H9 (cell line): ENCODE measurements around the gene PRR7. TPM values are rescaled to one million over a fixed set of nuclear protein-coding genes. Genes with fewer than 3 reads are reported as not detected.

Experiments used
- DNase-seq: peaks from one replicate; pipeline ENCODE4 v3.0.0-alpha.2; 2017
- H2AFZ ChIP-seq: one replicate; pipeline ENCODE4 v1.6.1; 2013; ENCODE audit warnings: mild to moderate bottlenecking, low read length, control low read depth, moderate library complexity
- H2AK5ac ChIP-seq: 2 replicates; pipeline ENCODE4 v1.6.1; 2013; ENCODE audit warnings: low read length, control low read depth, mixed read lengths; ENCODE audit not compliant: insufficient read length
- H2BK120ac ChIP-seq: one replicate; pipeline ENCODE4 v1.6.1; 2013; ENCODE audit warnings: low read depth, mild to moderate bottlenecking, low read length, control low read depth, inconsistent platforms; ENCODE audit not compliant: poor library complexity, severe bottlenecking
- H2BK12ac ChIP-seq: 2 replicates; pipeline ENCODE4 v1.6.1; 2013; ENCODE audit warnings: low read length, control low read depth, mixed read lengths, low read depth; ENCODE audit not compliant: insufficient read length
- H2BK15ac ChIP-seq: 2 replicates; pipeline ENCODE4 v1.6.1; 2013; ENCODE audit warnings: low read depth, low read length, control low read depth
- H2BK20ac ChIP-seq: one replicate; pipeline ENCODE4 v1.6.1; 2013; ENCODE audit warnings: low read depth, mild to moderate bottlenecking, low read length, control low read depth, inconsistent platforms; ENCODE audit not compliant: poor library complexity, severe bottlenecking
- H2BK5ac ChIP-seq: 2 replicates; pipeline ENCODE4 v1.6.1; 2013; ENCODE audit warnings: low read length, control low read depth, mixed read lengths; ENCODE audit not compliant: insufficient read length
- H3K14ac ChIP-seq: 2 replicates; pipeline ENCODE4 v1.6.1; 2013; ENCODE audit warnings: low read length, control low read depth; ENCODE audit not compliant: insufficient read depth
- H3K18ac ChIP-seq: 2 replicates; pipeline ENCODE4 v1.6.1; 2013; ENCODE audit warnings: low read depth, mild to moderate bottlenecking, mixed read lengths, low read length, control low read depth; ENCODE audit not compliant: insufficient read length
- H3K23ac ChIP-seq: 2 replicates; pipeline ENCODE4 v1.6.1; 2013; ENCODE audit warnings: low read length, control low read depth, mixed read lengths, low read depth; ENCODE audit not compliant: insufficient read length
- H3K23me2 ChIP-seq: 2 replicates; pipeline ENCODE4 v1.6.1; 2013; ENCODE audit warnings: low read depth, mild to moderate bottlenecking, mixed read lengths, low read length, control low read depth; ENCODE audit not compliant: insufficient read length, poor library complexity, severe bottlenecking
- H3K27ac ChIP-seq: 2 replicates; pipeline ENCODE4 v1.5.1; 2013; ENCODE audit warnings: low read length, control low read depth, mixed read lengths, low read depth; ENCODE audit not compliant: insufficient read length
- H3K27me3 ChIP-seq: 2 replicates; pipeline ENCODE4 v1.6.1; 2013; ENCODE audit warnings: low read length, control low read depth, inconsistent platforms; ENCODE audit not compliant: insufficient read depth
- H3K4ac ChIP-seq: 2 replicates; pipeline ENCODE4 v1.6.1; 2013; ENCODE audit warnings: low read depth, mild to moderate bottlenecking, control low read depth, inconsistent platforms, low read length, moderate library complexity
- H3K4me1 ChIP-seq: 2 replicates; pipeline ENCODE4 v1.6.1; 2013; ENCODE audit warnings: low read length, control low read depth, inconsistent platforms; ENCODE audit not compliant: insufficient read depth
- H3K4me2 ChIP-seq: 2 replicates; pipeline ENCODE4 v1.6.1; 2013; ENCODE audit warnings: low read length, control low read depth, mixed read lengths; ENCODE audit not compliant: insufficient read length, insufficient read depth
- H3K56ac ChIP-seq: 2 replicates; pipeline ENCODE4 v1.6.1; 2013; ENCODE audit warnings: low read depth, mild to moderate bottlenecking, mixed read lengths, low read length, control low read depth; ENCODE audit not compliant: insufficient read length
- H3K79me1 ChIP-seq: 2 replicates; pipeline ENCODE4 v1.6.1; 2013; ENCODE audit warnings: low read depth, mild to moderate bottlenecking, moderate library complexity, low read length, control low read depth, inconsistent platforms; ENCODE audit not compliant: insufficient read depth, poor library complexity, severe bottlenecking
- H3K79me2 ChIP-seq: 2 replicates; pipeline ENCODE4 v1.6.1; 2013; ENCODE audit warnings: low read length, control low read depth, inconsistent platforms; ENCODE audit not compliant: insufficient read depth
- H3K9ac ChIP-seq: 2 replicates; pipeline ENCODE4 v1.6.1; 2013; ENCODE audit warnings: low read length, control low read depth, mixed read lengths; ENCODE audit not compliant: insufficient read length; ENCODE audit errors: extremely low read depth
- H3K9me3 ChIP-seq: one replicate; pipeline ENCODE4 v1.6.1; 2013; ENCODE audit warnings: low read depth, low read length, inconsistent platforms; ENCODE audit not compliant: control insufficient read depth
- H3T11ph ChIP-seq: one replicate; pipeline ENCODE4 v1.6.1; 2013; ENCODE audit warnings: mild to moderate bottlenecking, low read length, control low read depth, inconsistent platforms
- H4K20me1 ChIP-seq: one replicate; pipeline ENCODE4 v1.6.1; 2013; ENCODE audit not compliant: control insufficient read depth, insufficient read length, insufficient read depth
- H4K5ac ChIP-seq: 2 replicates; pipeline ENCODE4 v1.6.1; 2013; ENCODE audit warnings: low read depth, mild to moderate bottlenecking, mixed read lengths, low read length, control low read depth; ENCODE audit not compliant: insufficient read length
- H4K8ac ChIP-seq: replicated peaks from 2 replicates; pipeline ENCODE4 v1.6.1; 2013; ENCODE audit warnings: low read length, control low read depth, mixed read lengths, low read depth; ENCODE audit not compliant: insufficient read length
- H4K91ac ChIP-seq: 2 replicates; pipeline ENCODE4 v1.6.1; 2013; ENCODE audit warnings: low read depth, mild to moderate bottlenecking, moderate library complexity, mixed read lengths, low read length, control low read depth; ENCODE audit not compliant: insufficient read length
- H3K27ac Mint-ChIP-seq, 3 experiments: 2 replicates in 2 of 3; 3 replicates in 1 of 3; pipeline ENCODE4 v1.8.0; 2020 to 2021; ENCODE audit warnings: mixed read lengths in 3 of 3, mild to moderate bottlenecking in 1 of 3, moderate library complexity in 1 of 3
- H3K27me3 Mint-ChIP-seq: 2 replicates; pipeline ENCODE4 v1.8.0; 2021; ENCODE audit warnings: low read depth, mild to moderate bottlenecking, moderate library complexity, mixed read lengths
- H3K36me3 Mint-ChIP-seq, 3 experiments: 2 replicates in 2 of 3; 3 replicates in 1 of 3; pipeline ENCODE4 v1.8.0; 2020 to 2021; ENCODE audit warnings: low read depth in 3 of 3, mixed read lengths in 3 of 3; ENCODE audit not compliant: insufficient read depth in 1 of 3
- H3K4me1 Mint-ChIP-seq, 2 experiments: 2 replicates each; pipeline ENCODE4 v1.8.0; 2020; ENCODE audit warnings: mixed read lengths in 2 of 2
- H3K4me3 Mint-ChIP-seq, 2 experiments: 2 replicates in 1 of 2; 3 replicates in 1 of 2; pipeline ENCODE4 v1.8.0; 2020 to 2021; ENCODE audit warnings: mild to moderate bottlenecking in 2 of 2, mixed read lengths in 2 of 2, moderate library complexity in 1 of 2
- H3K9me3 Mint-ChIP-seq, 2 experiments: 2 replicates in 1 of 2; 3 replicates in 1 of 2; pipeline ENCODE4 v1.8.0; 2020; ENCODE audit warnings: mild to moderate bottlenecking in 2 of 2, mixed read lengths in 2 of 2, moderate library complexity in 1 of 2
- CTCF ChIP-seq: fragments of 200-600 bp; sonication (generic); conservative IDR thresholded peaks from 3 replicates; pipeline ENCODE4 v1.8.0; 2021; ENCODE audit warnings: antibody characterized with exemption, mild to moderate bottlenecking
- WGBS: extraction: QIAGEN DNeasy Blood & Tissue Kit; methylation state at CpG from one replicate; pipeline ENCODE4 v1.1.7; 2013; ENCODE audit warnings: missing lambda C conversion rate, low lambda C conversion rate, mixed read lengths; ENCODE audit not compliant: insufficient read length; ENCODE audit errors: extremely low coverage; 5-methylcytosine and 5-hydroxymethylcytosine counted together
- total RNA-seq: library from RNA; stranded (reverse); gene quantifications from 2 replicates; pipeline ENCODE4 v1.2.1, GENCODE V29; 2021

Gene PRR7
- total RNA-seq, 1 experiment from 2014 or later = 9.6 TPM

GRCh38 chr5:177409043-177409801 is 37.4 kb upstream of the PRR7 start, which contains the start of gene F12:
F12 (minus strand) TSS chr5:177409564; CDS start chr5:177409527, 37 bp downstream.
- H3K18ac ChIP-seq = no peak within 1 kb of the TSS
- H2AFZ ChIP-seq = no peak within 1 kb of the TSS
- no peak within 1 kb of the TSS for H3K9ac ChIP-seq
- no peak within 1 kb of the TSS for H3K27ac ChIP-seq
- no peak within 1 kb of the TSS for H3K27ac Mint-ChIP-seq
- H3K9me3 ChIP-seq = no peaks in the 10 kb centered on the region
- no peak within 1 kb of the TSS for H3K23ac ChIP-seq
- no peak within 1 kb of the TSS for H2BK12ac ChIP-seq
- H2BK5ac ChIP-seq = no peak within 1 kb of the TSS
- H3K4me1 Mint-ChIP-seq = peaks cover 0 to 2% of the 10 kb centered on the region in 2 experiments; a peak in 1 of 4 replicates
- no peak within 1 kb of the TSS for H2BK120ac ChIP-seq
- H4K20me1 ChIP-seq = no peaks in the 10 kb centered on the region
- H3K79me1 ChIP-seq = no peaks in the 10 kb centered on the region
- no peaks in the 10 kb centered on the region for H3K9me3 Mint-ChIP-seq
- H3K27me3 Mint-ChIP-seq = peaks cover 94% of the 10 kb centered on the region
- H3K4me3 Mint-ChIP-seq = no peak within 1 kb of the TSS
- no peak within 1 kb of the TSS for H2BK15ac ChIP-seq
- no peak within 1 kb of the TSS for H3K4me2 ChIP-seq
- H3K14ac ChIP-seq = no peak within 1 kb of the TSS
- peaks cover 5% of the 10 kb centered on the region for H3K23me2 ChIP-seq
- no peak within 1 kb of the TSS for H3K4ac ChIP-seq
- H4K8ac ChIP-seq = no peak within 1 kb of the TSS
- no peaks in the 10 kb centered on the region for H3K79me2 ChIP-seq
- H4K91ac ChIP-seq = no peak within 1 kb of the TSS
- no peak within 1 kb of the TSS for H3K56ac ChIP-seq
- no peak for TF ChIP-seq CTCF
- no peak within 1 kb of the TSS for H2BK20ac ChIP-seq
- peaks cover 10% of the 10 kb centered on the region; the same call in 1 of the 2 replicates for H3K27me3 ChIP-seq
- DNase-seq = no peak
- no peak within 1 kb of the TSS for H2AK5ac ChIP-seq
- H4K5ac ChIP-seq = no peak within 1 kb of the TSS
- H3K36me3 Mint-ChIP-seq = no peaks in the 10 kb centered on the region
- H3T11ph ChIP-seq = no peak within 1 kb of the TSS
- H3K4me1 ChIP-seq = no peaks in the 10 kb centered on the region
- no CpG with 5 or more reads among the region's 9 CpGs for WGBS
